Adrenal gland (tissue), 12 donors: ENCODE results near the gene CCDC73. TPM values are rescaled to one million over a fixed set of nuclear protein-coding genes. Genes with fewer than 3 reads are reported as not detected.
"Not testable (repeated sequence)": the region's sequence is repeated elsewhere in the genome, so short reads cannot be mapped to it uniquely, and the experiment has no call there.

ENCODE experiments used
- DNase-seq, 7 donors: peaks; one replicate each; pipeline ENCODE4 v3.0.0-alpha.2; 2019 to 2020
- H3K27ac ChIP-seq, 5 donors: fragments of 200-600 bp; sonication (generic) in 4 of 5; 1 replicate in 3 of 5; 2 replicates in 2 of 5; pipeline versions ENCODE4 v1.5.1 to v1.8.0; 2016 to 2020; ENCODE audit warnings: mild to moderate bottlenecking in 1 of 5
- H3K27me3 ChIP-seq: fragments of 200-600 bp; 2 replicates; pipeline ENCODE4 v1.8.0; 2021
- H3K36me3 ChIP-seq, 2 donors: fragments of 200-600 bp; replicated peaks in 1 of 2; 1 replicate in 1 of 2; 2 replicates in 1 of 2; pipeline versions ENCODE4 v1.5.1 to v1.8.0; 2018 to 2022
- H3K4me1 ChIP-seq, 2 donors: fragments of 200-600 bp; replicated peaks in 1 of 2; 1 replicate in 1 of 2; 2 replicates in 1 of 2; pipeline versions ENCODE4 v1.5.1 to v1.8.0; 2018 to 2021
- H3K4me3 ChIP-seq, 4 donors: fragments of 200-600 bp; sonication (generic) in 3 of 4; one replicate each; pipeline ENCODE4 v1.5.1; 2016 to 2018
- H3K9me3 ChIP-seq, 3 donors: fragments of 200-600 bp; sonication (generic) in 1 of 3; replicated peaks in 1 of 3; 1 replicate in 2 of 3; 2 replicates in 1 of 3; pipeline versions ENCODE4 v1.5.1 to v1.8.0; 2016 to 2021
- CTCF ChIP-seq, 6 experiments: fragments of 450-650 bp in 4 of 6; fragments of 200-600 bp in 2 of 6; sonication (generic) in 1 of 6; IDR thresholded peaks; 1 replicate in 5 of 6; 2 replicates in 1 of 6; pipeline versions ENCODE4 v1.5.1 to v1.8.0; 2016 to 2021; ENCODE audit warnings: antibody characterized with exemption in 6 of 6, mild to moderate bottlenecking in 2 of 6, moderate library complexity in 1 of 6
- POLR2A ChIP-seq, 2 donors: fragments of 450-650 bp; IDR thresholded peaks; one replicate each; pipeline ENCODE4 v1.6.1; 2017; ENCODE audit warnings: antibody characterized with exemption in 2 of 2, mild to moderate bottlenecking in 2 of 2, moderate library complexity in 1 of 2
- WGBS, 4 donors: extraction: QIAGEN DNeasy Blood & Tissue Kit in 2 of 4; methylation state at CpG; one replicate each; pipeline versions ENCODE4 v1.1.5 to v1.1.7; 2013 to 2017; 5-methylcytosine and 5-hydroxymethylcytosine counted together
- intact Hi-C, 2 donors: fragments of 100-400 bp; cut with DNase I; formaldehyde crosslinking; loops; one replicate each; pipeline versions ENCODE4 v1.14.1 to v1.15.0; 2022 to 2023
- polyA plus RNA-seq, 3 donors: library from polyadenylated mRNA; stranded (reverse); fragments of 200-250 nt in 2 of 3; fragments of 350-450 nt in 1 of 3; fragmentation: Illumina TruSeq in 1 of 3; extraction: RNeasy Lipid Tissue Mini Kit (QIAGEN cat#74804) in 1 of 3; gene quantifications; one replicate each; pipeline ENCODE4 v1.2.3, GENCODE V29; 2013 to 2014
- total RNA-seq, 9 donors: library from RNA; depleted of rRNA in 4 of 9; stranded (reverse); fragments of >200 nt in 4 of 9; fragments of 120-200 nt in 1 of 9; fragmentation: NEBNext Ultra II Directional in 1 of 9; extraction: Animal tissue kit (Norgen Biotek cat#: 25700) in 1 of 9; gene quantifications; one replicate each; pipeline versions ENCODE4 v1.1.0 to v1.2.4, GENCODE V29; 2013 to 2023
- donor health status: healthy with polysubstance abuse.
- donor health status: Bipolar disorder and iron deficiency.
- donor health status: DM: yes; HTN: yes; CAD: no.
- donor health status: DM: no; HTN: no; CAD: no.
- donor health status: DM: no; HTN: no; CAD: no.
- donor health status: DM: yes; HTN: yes; CAD: no.

The CCDC73 gene
- total and polyA plus RNA-seq, 12 donors: 0.07 to 1.6 (median 0.23) TPM; not detected in 4

- TF ChIP-seq CTCF (IDR thresholded peaks at IDR 0.05): no peak
- TF ChIP-seq POLR2A (IDR thresholded peaks at IDR 0.05): no peak
- no peaks in the 10 kb centered on the region for H3K27me3 ChIP-seq
- H3K4me3 ChIP-seq: no peak overlapping the region
- peaks cover 0 to 6% of the 10 kb centered on the region in 2 donors for H3K4me1 ChIP-seq
- WGBS, 4 donors: 76 to 81% (median 80%) methylated on average over 4 of the region's 4 CpGs
- no peaks in the 10 kb centered on the region for H3K9me3 ChIP-seq
- DNase-seq: no peak
- no peaks in the 10 kb centered on the region for H3K36me3 ChIP-seq
- intact Hi-C loops: no loop called here
- H3K27ac ChIP-seq: no peak overlapping the region
These were observed 177.6 kb downstream of the CCDC73 start for GRCh38 chr11:32616903-32617302.

- H3K9me3 ChIP-seq: no peaks in the 10 kb centered on the region
- peaks cover 0 to 6% of the 10 kb centered on the region in 2 donors for H3K4me1 ChIP-seq
- no peak overlapping the region for H3K4me3 ChIP-seq
- H3K27me3 ChIP-seq: no peaks in the 10 kb centered on the region
- DNase-seq: no peak
- no peak overlapping the region for H3K27ac ChIP-seq
- H3K36me3 ChIP-seq: no peaks in the 10 kb centered on the region
- TF ChIP-seq CTCF (IDR thresholded peaks at IDR 0.05) (peak in 2 of 6 experiments; percentile 8 to 22), POLR2A (IDR thresholded peaks at IDR 0.05) (no peak)
- intact Hi-C loops: no loop called here
These were observed 179.0 kb downstream of the CCDC73 start for GRCh38 chr11:32615422-32615821.

- no peak for DNase-seq
- TF ChIP-seq POLR2A (IDR thresholded peaks at IDR 0.05): no peak
- TF ChIP-seq CTCF (IDR thresholded peaks at IDR 0.05): no peak
- H3K36me3 ChIP-seq: no peaks in the 10 kb centered on the region
- 29 to 41% (median 32%) methylated on average over 4 of the region's 4 CpGs for WGBS, 4 donors
- H3K9me3 ChIP-seq: no peaks in the 10 kb centered on the region
- intact Hi-C loops: no loop called here
- H3K27ac ChIP-seq: no peak overlapping the region
- H3K27me3 ChIP-seq: no peaks in the 10 kb centered on the region
- H3K4me1 ChIP-seq: peaks cover 0 to 6% of the 10 kb centered on the region in 2 donors
- no peak overlapping the region for H3K4me3 ChIP-seq
These were observed 180.8 kb downstream of the CCDC73 start for GRCh38 chr11:32613500-32614151.

GRCh38 chr11:32610797-32611352, 183.6 kb downstream of the CCDC73 start:
- WGBS, 4 donors: 86 to 88% (median 87%) methylated on average over 3 of the region's 3 CpGs
- no peak for DNase-seq
- no peaks in the 10 kb centered on the region for H3K27me3 ChIP-seq
- H3K4me1 ChIP-seq: peaks cover 0 to 6% of the 10 kb centered on the region in 2 donors
- H3K4me3 ChIP-seq: no peak overlapping the region
- no peak overlapping the region for H3K27ac ChIP-seq
- H3K36me3 ChIP-seq: no peaks in the 10 kb centered on the region
- no peaks in the 10 kb centered on the region for H3K9me3 ChIP-seq
- TF ChIP-seq CTCF (IDR thresholded peaks at IDR 0.05): no peak
- TF ChIP-seq POLR2A (IDR thresholded peaks at IDR 0.05): no peak
- intact Hi-C loops: no loop called here

- H3K9me3 ChIP-seq, H3K27ac ChIP-seq, H3K4me3 ChIP-seq, H3K27me3 ChIP-seq, DNase-seq, intact Hi-C loops, H3K4me1 ChIP-seq: not testable (repeated sequence)
- H3K36me3 ChIP-seq: peaks cover 0 to 16% of the 10 kb centered on the region in 2 donors
- 98 to 100% (median 98%) methylated on average over 4 of the region's 4 CpGs for WGBS, 4 donors
These were observed 185.6 kb downstream of the CCDC73 start for GRCh38 chr11:32608826-32609225.
